PFSK-1 (cell line): ENCODE data around the gene SPATA18.

Experiments used
- POLR2AphosphoS5 ChIP-seq: IDR thresholded peaks from 2 replicates; pipeline ENCODE4 v1.6.1; 2012; ENCODE audit warnings: low read depth, mild to moderate bottlenecking, control low read depth, low read length, moderate library complexity
- SIN3A ChIP-seq: IDR thresholded peaks from 2 replicates; pipeline ENCODE4 v1.6.1; 2012; ENCODE audit warnings: mild to moderate bottlenecking, low read length, moderate library complexity, borderline replicate concordance; ENCODE audit not compliant: insufficient read depth
- TAF1 ChIP-seq: IDR thresholded peaks from 2 replicates; pipeline ENCODE4 v1.6.1; 2012; ENCODE audit warnings: low read length, control low read depth, borderline replicate concordance; ENCODE audit not compliant: insufficient read depth

DNA sequence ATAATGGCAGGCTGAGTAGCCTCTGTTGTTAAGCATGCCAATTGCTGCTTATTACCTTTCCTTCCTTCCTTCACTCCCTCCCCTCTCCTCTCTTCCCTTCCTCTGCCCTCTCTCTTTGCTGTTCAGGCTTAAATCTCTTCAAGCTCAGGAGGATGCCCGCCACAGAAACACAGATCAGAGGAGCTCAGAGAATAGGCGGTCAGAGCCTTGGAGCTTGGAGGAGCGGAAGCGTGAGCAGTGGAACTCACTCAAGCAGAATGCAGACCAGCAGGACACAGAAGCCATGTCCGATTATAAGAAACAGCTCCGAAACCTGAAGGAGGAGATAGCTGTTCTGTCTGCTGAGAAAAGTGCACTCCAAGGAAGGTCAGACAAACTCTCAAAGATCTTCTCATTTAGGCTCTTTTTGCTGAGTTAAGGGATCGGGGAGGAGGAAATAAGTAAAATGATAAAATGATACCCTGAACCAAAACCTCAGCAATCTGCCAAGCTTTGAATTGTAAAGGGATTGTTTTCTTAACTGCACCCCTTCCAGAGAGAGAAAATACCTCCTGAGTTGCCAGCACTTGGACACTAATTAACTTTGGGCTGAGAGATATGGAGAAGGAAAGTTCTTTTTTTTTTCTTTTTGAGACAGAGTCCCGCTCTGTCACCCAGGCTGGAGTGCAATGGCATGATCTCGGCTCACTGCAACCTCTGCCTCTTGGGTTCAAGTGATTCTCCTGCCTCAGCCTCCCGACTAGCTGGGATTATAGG, 20.9 kb downstream of the SPATA18 start:
- TF ChIP-seq SIN3A (no peak), TAF1 (no peak), POLR2AphosphoS5 (no peak)
